GM19372 (cell line): ENCODE measurements around the gene RPH3AL.
"Not testable (repeated sequence)": the region's sequence is repeated elsewhere in the genome, so short reads cannot be mapped to it uniquely, and the experiment has no call there.

Experiments used
- ATAC-seq: cut with Tn5 transposase; IDR thresholded peaks from one replicate; pipeline ENCODE4 v1.9.1; 2021; ENCODE audit warnings: mild to moderate bottlenecking, low read depth, moderate library complexity; ENCODE audit not compliant: unreplicated experiment

RPH3AL gene

DNA sequence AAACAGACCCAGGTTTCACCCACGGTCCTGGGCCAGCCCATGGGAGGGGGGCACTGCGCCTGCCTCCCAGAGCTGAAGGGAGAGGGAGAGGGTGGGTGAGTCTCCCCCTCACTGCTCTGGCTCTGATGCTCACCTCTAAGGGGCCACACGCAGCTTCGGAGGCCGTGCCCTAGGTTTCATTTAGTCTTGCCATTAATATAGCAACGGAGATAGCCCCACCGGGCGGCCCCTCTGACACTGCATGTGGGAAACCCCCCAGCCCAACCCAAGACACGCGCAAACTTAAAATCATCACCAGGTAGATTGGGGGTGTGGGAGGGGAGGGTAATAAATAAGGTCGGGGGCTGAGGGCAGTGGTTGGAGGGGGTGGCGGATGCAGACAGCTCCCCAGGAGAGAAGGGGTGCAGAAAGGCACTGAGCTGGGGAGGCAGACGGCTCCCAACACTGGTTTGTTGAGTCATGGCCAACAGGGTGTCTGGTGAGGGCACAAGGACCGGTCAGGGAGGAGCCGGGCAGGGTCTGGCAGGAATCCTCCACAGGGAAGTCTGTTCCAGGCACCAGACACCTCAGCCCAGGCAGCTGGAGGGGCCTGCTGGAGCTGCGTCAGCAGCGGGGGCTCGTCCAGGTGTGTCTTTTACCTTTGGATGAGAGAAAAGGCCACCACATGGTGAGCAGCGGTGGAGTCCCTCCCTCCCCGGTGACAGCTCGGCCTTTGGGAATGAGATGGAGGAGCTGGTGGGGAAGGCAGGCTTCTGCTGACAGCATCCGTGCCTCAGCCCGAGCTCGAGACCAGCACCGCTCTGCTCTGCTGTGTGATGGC, 139.1 kb downstream of the RPH3AL start:
- no peak for ATAC-seq

DNA sequence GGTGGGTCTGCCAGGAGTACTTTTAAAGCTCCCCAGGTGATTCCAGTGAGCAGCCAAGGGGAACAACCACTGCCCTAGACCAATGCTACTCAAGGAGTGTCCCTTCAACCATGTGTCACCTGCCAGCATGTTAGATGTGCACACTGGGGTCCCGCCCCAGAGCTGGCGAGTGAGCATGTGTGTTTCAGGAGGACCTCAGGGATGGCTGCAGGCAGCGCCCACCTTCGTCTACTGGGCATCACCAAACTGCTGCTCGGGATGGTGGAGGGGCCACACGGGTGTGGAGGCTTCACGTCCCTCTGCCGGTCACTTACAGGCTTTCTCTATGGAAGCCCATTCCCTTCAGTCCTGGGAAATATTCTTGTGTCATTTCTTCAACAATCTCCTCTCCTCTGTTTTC, 142.2 kb downstream of the RPH3AL start:
- no peak for ATAC-seq

DNA sequence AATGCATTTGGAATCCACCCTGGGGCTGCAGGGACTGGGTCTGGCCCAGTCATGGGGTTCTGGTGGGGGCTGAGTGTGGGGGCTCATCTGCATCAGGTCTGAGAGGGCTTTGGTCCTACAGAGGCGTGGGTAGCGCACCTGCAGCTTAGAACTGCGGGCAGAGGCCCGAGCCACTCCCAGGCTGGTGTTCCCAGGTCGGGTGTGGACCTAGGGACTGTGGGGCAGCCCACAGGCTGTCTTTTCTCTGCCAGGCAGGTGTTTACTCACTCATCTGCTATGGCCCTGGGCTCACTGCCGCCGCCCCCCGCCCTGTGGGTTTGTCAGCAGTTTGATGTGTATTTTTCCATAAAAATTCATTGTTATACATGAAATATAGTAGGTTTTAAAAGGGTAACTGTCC, 144.2 kb downstream of the RPH3AL start:
- no peak for ATAC-seq

DNA sequence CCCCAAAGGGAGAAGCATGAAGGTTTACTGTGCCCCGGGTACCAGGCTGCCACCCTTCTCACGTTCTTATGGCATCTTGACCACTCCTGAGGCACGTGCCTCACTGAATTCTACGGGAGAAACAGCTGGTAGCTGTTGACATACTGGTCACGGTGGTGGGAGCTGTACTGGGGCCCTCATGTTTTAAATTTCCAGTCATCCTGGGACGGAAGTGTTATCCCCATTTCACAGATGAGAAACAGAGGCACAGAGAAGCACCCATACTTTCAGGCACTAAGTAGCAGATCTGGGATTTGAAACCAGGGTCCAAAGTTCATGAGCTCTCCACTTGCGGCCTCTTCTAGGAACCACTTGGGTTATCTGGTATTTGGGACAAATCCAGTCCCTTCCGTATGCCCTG, 144.8 kb downstream of the RPH3AL start:
- ATAC-seq, result no peak

DNA sequence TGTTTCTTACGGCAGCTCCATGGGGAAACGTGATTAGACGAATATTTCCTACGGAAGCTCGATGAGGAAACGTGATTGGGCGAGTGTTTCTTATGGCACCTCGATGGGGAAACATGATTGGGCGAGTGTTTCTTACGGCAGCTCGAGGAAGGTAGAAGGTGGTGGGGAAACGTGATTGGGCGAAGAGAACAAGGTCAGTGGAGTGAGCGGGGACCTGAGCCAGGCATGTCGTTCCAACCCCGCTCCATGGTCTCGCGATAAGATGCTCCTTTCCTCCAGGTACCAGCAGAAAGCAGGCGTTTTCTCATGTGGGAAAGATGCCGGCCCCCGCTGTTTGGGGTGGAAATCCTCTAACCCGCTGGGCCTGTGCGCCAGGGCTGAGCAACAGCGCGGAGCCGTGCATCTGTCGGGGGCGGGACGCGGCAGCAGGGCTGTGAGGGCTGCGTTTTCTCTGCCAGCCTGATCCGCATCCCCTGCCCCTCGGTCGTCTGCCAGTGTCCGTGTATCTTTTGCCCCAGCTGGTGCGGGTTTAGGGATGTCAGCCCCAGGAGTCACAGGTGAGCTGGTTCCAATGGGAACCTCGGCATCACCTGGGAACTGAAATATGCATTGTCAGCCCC, 145.6 kb downstream of the RPH3AL start:
- ATAC-seq, result no peak

DNA sequence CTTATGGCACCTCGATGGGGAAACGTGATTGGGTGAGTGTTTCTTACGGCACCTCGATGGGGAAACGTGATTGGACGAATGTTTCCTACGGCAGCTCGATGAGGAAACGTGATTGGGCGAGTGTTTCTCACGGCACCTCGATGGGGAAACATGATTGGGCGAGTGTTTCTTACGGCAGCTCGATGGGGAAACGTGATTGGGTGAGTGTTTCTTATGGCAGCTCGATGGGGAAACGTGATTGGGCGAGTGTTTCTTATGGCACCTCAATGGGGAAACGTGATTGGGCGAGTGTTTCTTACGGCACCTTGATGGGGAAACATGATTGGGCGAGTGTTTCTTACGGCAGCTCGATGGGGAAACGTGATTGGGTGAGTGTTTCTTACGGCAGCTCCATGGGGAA, 146.1 kb downstream of the RPH3AL start:
- not testable (repeated sequence) for ATAC-seq

DNA sequence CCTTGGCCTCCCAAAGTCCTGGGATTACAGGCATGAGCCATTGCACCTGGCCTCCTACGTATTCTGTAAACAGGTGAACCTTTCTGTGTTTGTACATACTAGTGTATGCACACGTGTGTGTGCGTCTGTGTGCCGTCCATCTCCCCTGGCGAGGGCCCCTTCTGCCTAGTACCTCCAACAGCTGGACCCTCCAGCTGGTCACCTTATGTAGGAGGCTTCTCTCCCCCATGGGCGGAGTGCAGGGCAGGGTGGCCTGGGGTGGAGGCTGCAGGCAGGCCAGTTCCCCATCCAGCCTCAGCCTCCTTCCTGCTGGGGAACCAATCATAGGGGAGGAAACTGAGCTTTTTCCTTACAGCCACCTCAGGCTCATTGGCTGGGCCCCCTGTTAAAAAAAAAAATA, 146.8 kb downstream of the RPH3AL start:
- no peak for ATAC-seq

DNA sequence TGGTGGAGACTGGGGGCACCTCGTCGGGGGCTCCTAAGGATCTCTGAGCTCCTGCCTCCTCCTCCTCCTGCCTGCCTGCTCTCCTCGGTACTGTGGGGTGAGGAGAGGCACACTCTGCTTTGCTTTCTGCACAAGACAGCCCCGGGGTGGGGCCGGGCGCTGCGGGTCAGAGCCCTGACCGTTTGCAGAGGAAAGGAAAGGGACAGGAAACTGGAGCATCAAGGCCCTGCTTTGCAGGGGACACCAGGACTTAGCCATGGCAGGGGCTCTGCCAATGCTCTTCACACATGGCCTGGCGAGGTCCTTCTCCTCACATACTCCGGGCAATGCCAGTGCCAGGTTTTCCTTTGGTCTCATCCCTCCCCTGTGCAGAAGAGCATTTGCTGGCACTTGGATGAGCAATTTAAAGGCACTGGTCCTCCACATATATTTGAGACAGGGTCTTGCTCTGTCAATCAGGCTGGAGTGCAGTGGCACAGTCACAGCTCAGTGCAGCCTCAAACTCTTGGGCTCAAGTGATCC, 147.4 kb downstream of the RPH3AL start:
- no peak for ATAC-seq

DNA sequence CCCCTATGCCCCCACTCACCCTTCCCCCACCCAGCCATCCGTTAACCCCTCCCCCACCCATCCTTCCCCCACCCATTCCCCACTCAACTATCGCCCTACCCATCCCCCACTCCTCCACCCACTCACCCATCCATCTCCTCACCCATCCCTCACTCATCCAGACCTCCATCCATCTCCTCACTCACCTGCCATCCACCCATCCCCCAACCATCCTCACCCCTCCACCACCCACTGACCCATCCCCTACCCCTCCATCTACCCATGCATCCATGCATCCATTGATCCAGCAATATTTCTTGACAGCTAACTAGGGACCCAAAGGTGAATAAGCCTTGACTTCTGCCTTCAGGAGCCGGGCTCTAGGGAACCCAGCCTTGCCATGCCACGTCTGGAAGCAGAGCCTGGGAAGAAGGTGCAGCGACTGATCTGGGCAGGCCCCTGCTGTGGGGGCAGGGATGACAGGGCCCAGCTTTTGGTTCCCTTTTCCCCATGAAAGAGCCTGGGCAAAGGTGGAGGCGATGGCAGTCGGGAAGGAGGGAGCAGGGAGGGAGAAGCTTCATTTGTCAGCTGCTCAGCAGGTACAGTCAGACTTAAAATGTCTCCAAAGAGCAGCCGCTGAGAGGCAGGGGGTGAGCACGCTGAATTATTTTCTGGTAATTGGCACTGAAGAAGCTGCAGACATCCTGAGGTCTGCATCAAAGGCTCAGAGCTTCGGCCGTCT, 148.0 kb downstream of the RPH3AL start:
- ATAC-seq, result no peak

DNA sequence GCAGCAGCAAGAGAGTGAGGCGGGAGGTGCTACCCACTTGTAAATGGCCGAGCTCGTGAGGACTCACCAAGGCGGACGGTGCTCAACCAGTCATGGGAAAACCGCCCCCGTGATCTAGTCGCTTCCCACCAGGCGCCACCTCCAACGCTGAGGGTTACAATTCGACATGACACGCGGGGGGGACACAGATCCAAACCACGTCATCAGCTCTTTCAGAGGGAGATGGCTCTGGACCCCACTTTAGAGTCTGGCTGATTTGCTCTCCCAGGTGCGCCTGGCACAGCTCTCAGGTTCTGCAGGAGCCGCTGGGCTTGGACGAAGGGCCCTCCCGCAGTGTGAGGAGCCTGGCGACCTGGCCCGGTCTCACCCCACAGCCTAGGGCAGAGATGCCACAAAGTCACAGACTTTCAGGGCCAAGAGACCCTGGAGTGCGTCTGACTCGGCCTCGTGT, 150.1 kb downstream of the RPH3AL start:
- ATAC-seq, result no peak

DNA sequence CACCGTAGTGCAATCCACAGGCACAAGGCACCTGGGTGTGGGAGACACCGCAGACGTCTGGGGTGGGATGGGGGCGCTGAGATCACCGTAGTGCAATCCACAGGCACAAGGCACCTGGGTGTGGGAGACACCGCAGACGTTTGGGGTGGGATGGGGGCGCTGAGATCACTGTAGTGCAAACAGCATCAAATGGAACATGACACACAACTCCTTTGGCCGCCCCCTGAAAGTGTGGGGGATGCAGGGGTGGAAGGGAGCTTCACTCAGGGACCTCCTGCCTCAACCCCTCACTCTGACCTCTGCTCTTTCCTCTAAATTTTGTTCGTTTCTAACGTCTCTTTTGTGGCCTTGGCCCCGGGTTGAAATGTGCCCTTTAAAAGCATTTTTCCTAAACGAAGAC, 150.9 kb downstream of the RPH3AL start:
- ATAC-seq, result not testable (repeated sequence)

DNA sequence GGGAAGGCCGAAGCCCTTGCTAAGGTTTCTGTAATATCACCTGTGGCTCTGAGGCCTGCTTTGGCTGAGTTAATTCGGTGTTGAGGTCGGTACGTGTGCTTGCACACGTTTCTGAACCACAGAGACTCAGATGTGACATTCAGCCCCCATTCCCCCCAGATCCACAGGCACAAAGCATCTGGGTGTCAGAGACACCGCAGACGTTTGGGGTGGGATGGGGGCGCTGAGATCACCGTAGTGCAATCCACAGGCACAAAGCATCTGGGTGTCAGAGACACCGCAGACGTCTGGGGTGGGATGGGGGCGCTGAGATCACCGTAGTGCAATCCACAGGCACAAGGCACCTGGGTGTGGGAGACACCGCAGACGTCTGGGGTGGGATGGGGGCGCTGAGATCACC, 151.3 kb downstream of the RPH3AL start:
- not testable (repeated sequence) for ATAC-seq

DNA sequence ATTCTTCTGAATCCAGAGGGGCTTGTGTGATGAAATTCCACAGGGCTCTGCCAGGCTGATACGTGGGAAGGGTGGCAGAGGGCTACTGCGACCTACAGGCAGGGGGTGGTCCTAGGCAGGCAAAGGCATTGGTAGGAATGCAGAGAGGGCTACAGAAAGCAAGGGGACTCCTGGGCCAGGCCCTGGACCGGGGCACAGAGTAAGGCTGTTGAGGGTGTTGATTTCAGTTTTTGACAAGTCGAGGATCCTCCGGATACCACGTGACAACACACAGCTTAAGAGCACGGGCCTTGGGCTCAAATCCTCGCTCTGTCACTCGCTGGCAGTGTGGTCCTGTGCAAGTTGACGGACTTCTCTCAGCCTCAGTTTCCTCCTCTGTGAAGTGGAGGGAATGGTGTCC, 152.0 kb downstream of the RPH3AL start:
- ATAC-seq, result no peak

DNA sequence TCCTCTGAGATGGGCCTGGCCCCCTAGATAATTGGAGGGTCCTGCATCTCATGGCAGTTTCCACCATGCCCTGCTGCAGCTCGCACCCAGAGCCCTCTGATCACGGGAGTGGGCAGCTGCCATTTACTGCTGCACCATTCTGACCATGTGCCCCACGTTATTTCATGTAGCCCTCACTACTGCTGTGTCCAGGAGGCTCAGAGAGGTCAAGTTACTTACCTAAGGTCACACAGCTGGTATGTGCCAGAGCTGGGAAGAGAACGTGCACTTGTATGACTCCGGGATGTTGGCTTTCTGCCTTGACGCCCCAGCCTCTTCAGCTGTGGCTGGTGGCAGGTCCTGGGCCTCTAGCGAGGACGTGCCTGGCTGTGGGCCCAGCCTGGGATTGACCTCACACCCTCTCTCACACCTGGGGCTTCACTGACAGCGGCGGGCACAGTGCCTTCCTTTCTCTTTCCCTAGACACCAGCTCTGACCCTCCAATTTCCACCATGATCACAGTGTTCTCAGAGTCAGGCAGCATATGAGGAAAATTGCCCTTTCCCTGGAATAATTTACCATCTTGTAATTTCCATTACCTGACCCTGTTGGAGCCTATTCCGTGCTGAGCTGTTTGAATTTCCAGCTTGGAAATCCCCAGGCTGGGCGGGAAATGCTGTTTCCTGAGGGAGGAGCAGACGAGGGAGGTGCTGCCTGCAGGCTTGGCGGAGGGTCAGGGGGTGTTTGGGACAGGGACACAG, 152.6 kb downstream of the RPH3AL start:
- no peak for ATAC-seq

DNA sequence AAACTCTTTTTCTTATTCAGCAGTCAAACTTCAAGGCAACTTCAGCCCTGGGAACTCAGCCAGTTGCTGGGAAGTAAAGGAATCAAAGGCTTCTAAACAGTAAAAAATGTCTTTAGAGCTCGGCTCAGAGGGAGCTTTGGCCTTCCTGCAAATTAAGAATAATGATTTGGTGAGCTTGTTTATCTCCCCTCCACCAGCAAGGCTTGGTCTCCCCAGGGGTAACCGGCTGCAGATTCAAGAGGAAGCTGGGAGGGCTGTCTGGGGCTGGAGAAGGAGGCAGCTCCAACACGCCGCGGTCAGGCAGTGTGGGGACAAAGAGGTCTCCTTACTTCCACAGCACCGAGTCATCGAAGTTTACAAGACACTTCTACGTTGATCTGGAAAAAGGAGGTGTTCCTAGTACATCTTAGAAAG, 153.4 kb downstream of the RPH3AL start:
- ATAC-seq, result no peak

DNA sequence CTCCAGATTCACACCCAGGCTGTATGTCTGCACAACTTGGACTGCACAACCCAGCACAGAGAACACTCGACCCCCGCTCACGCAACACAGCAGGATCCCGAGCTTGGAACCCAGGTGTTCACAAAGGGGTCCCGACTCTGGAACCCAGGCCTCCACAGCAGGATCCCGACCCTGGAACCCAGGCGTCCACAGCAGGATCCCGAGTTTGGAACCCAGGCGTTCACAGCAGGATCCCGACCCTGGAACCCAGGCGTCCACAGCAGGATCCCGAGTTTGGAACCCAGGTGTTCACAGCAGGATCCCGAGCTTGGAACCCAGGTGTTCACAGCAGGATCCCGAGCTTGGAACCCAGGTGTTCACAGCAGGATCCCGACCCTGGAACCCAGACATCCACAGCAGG, 154.4 kb downstream of the RPH3AL start:
- not testable (repeated sequence) for ATAC-seq

DNA sequence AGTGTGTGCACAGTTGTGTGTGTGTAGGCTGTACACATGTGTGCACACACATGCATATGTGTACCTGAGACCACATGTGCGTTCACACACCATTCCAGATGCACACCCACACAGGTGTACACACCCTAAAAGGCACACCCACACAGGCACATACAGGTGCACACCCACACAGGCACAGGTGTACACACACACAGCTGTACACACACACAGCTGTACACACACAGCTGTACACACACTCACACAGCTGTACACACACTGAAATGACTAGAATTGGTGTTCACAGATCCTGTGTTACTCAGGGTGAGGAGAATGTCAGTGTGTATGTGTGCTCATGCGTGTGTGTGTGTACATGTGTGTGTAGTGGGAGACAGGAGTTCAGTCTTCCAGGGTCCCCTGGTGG, 155.3 kb downstream of the RPH3AL start:
- no peak for ATAC-seq

DNA sequence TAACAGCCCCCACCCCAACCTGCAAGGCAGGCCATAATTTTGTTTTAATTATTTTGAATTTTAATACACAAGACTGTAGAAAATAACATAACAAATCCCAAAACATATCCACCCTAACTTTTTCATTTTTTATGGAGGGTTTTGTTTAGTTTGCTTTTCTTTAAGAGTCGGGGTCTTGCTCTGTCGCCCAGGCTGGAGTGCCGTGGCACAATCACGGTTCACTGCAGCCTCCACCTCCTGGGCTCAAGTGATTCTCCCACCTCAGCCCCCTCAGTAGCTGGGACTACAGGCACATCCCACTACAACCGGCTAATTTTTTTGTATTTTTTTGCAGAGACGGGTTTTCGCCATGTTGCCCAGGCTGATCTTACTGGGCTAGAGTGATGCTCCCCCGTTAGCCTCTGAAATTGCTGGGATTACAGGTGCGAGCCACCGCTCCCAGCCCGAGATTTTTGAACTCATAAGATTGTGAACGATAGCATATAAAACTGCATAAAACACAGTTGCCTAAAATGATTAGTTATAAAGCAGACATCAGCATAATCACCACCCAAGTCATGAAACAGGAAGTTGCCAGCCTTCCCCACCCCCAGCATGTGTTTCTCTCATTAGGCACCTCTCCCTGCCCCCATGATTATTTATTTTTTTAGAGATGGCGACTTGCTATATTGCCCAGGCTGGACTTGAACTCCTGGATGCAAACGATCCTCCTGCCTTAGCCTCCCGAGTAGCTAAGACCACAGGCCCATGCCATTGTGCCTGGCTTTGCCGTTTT, 157.6 kb downstream of the RPH3AL start:
- no peak for ATAC-seq

DNA sequence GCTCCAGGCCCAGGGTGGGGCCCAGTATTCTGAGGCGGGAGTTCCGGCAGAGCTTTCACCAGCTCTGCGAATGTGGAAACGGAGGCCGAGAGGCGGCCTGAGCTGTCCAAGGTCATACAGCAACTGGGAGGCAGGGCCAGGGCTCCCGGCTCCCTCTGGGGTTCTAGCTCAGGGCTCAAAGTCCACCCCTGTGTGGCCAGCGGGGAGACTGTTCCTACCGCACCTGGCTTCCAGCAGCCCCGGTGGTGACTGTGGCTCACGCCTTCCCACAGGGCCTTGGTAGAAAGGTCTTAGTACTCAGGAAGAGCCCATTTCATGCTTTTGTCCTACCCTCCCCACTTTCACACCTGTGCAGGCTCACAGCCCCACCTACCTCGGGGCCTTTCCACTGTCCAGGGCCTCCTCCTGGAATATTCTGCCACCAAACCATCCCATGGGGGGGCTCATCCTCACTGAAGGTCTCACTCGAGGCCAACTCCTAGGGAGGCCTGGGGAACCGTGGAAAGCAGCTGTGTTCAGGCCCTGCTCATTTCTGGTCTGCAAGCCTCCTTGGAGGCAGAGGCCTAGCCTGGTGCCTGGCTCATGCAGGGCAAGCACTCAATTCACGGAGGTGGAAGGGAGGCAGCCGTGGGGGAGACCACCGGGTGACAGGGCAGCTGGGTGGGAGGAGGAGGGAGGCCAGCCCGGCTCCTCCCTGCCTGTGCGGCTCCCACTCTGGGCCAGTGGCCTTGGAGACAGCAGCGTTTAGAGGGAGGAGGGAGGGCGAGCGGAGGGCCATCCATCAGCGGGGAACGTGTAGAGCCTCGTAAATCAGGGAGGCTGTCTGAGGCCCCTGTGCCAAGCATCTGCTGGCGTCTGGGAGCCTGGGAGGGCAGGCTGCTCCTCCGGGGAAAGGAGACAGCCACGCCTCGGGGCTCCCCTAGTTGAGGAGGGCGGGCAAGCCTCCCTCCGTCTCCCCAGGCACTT, 158.5 kb downstream of the RPH3AL start:
- no peak for ATAC-seq
